NCI-H1694 (cell line): ENCODE measurements around the gene HLX.

Experiments
- DNase-seq: peaks from one replicate; lab custom pipeline; 2025; lab: John Stamatoyannopoulos, UW

The HLX gene

GRCh38 chr1:220879076-220879508 is at the start of gene HLX:
HLX (plus strand) TSS chr1:220879443; CDS start chr1:220879858, 415 bp downstream.
- DNase-seq = no peak

- DNase-seq = no peak
These were observed 45.8 kb upstream of the HLX start for GRCh38 chr1:220833436-220833835.

- DNase-seq = no peak
These were observed 44.9 kb upstream of the HLX start for GRCh38 chr1:220834155-220834870.

GRCh38 chr1:220838578-220838977 is 40.7 kb upstream of the HLX start:
- DNase-seq = no peak

GRCh38 chr1:220839474-220839873 is 39.8 kb upstream of the HLX start:
- no peak for DNase-seq

- DNase-seq = no peak
These were observed 38.0 kb upstream of the HLX start for GRCh38 chr1:220841293-220841692.

GRCh38 chr1:220843481-220844011 is 35.7 kb upstream of the HLX start:
- DNase-seq = no peak

GRCh38 chr1:220852408-220852807 is 26.8 kb upstream of the HLX start:
- DNase-seq = no peak

- DNase-seq = no peak
These were observed 6.9 kb upstream of the HLX start for GRCh38 chr1:220872296-220872695.

GRCh38 chr1:220873087-220873486 is 6.2 kb upstream of the HLX start:
- DNase-seq = no peak

- DNase-seq = peak; percentile 75
These were observed 5.2 kb upstream of the HLX start for GRCh38 chr1:220873868-220874655.

GRCh38 chr1:220875260-220875659 is 4.0 kb upstream of the HLX start:
- no peak for DNase-seq

GRCh38 chr1:220876511-220877376 is 2.5 kb upstream of the HLX start:
- DNase-seq = no peak

- DNase-seq = no peak
These were observed 1.7 kb upstream of the HLX start for GRCh38 chr1:220877377-220878095.

- DNase-seq = no peak
These were observed 810 bp upstream of the HLX start for GRCh38 chr1:220878191-220879075.

GRCh38 chr1:220879509-220880361 is 492 bp downstream of the HLX start:
- DNase-seq = peak; percentile 7

- no peak for DNase-seq
These were observed 1.1 kb downstream of the HLX start for GRCh38 chr1:220880362-220880670.

GRCh38 chr1:220880726-220881506 is 1.7 kb downstream of the HLX start:
- DNase-seq = no peak
